GM06990 (cell line): ENCODE data around the gene THOP1.
A peak's percentile ranks its signal among the peaks of the same experiment; 100 is the strongest.

Experiments used
- DNase-seq: peaks from one replicate; pipeline ENCODE4 v3.0.0-alpha.2; 2011; ENCODE audit not compliant: insufficient read length; ENCODE audit errors: extremely low read depth
- H3K27me3 ChIP-seq: replicated peaks from 2 replicates; pipeline ENCODE4 v1.6.0; 2011; ENCODE audit warnings: low read length; ENCODE audit not compliant: control insufficient read depth, insufficient read depth
- H3K36me3 ChIP-seq: 2 replicates; pipeline ENCODE4 v1.5.1; 2011; ENCODE audit warnings: low read length; ENCODE audit not compliant: control insufficient read depth, insufficient read depth
- H3K4me3 ChIP-seq: replicated peaks from 2 replicates; pipeline ENCODE4 v1.5.1; 2011; ENCODE audit warnings: low read depth, mild to moderate bottlenecking, control low read depth, low read length
- TF ChIP-seq, protein P1 (sequence below): IDR thresholded peaks from 2 replicates; pipeline ENCODE4 v1.5.1; 2011; ENCODE audit warnings: low read length, control low read depth, mild to moderate bottlenecking, inconsistent platforms; ENCODE audit not compliant: insufficient read depth, poor library complexity, severe bottlenecking

THOP1 gene

GRCh38 chr19:2782329-2782935 is 2.9 kb upstream of the THOP1 start:
- DNase-seq: no peak
- no peaks in the 10 kb centered on the region for H3K27me3 ChIP-seq
- H3K36me3 ChIP-seq: peaks cover 1% of the 10 kb centered on the region; the same call in 1 of the 2 replicates
- TF ChIP-seq, protein P1, sequence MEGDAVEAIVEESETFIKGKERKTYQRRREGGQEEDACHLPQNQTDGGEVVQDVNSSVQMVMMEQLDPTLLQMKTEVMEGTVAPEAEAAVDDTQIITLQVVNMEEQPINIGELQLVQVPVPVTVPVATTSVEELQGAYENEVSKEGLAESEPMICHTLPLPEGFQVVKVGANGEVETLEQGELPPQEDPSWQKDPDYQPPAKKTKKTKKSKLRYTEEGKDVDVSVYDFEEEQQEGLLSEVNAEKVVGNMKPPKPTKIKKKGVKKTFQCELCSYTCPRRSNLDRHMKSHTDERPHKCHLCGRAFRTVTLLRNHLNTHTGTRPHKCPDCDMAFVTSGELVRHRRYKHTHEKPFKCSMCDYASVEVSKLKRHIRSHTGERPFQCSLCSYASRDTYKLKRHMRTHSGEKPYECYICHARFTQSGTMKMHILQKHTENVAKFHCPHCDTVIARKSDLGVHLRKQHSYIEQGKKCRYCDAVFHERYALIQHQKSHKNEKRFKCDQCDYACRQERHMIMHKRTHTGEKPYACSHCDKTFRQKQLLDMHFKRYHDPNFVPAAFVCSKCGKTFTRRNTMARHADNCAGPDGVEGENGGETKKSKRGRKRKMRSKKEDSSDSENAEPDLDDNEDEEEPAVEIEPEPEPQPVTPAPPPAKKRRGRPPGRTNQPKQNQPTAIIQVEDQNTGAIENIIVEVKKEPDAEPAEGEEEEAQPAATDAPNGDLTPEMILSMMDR: no peak
- peak overlapping the region; percentile 98 for H3K4me3 ChIP-seq

GRCh38 chr19:2782936-2783780 is 2.1 kb upstream of the THOP1 start, which contains the start of gene SGTA:
SGTA (minus strand) TSS chr19:2783273; CDS start chr19:2769068, 14,205 bp downstream.
- TF ChIP-seq, protein P1: peak; percentile 54
- peak; percentile 95 for DNase-seq
- peak within 1 kb of the TSS; percentile 98 for H3K4me3 ChIP-seq
- peaks cover 3% of the 10 kb centered on the region for H3K36me3 ChIP-seq
- H3K27me3 ChIP-seq: no peaks in the 10 kb centered on the region

- DNase-seq: no peak
- no peaks in the 10 kb centered on the region for H3K27me3 ChIP-seq
- H3K4me3 ChIP-seq: peak overlapping the region; percentile 22; the same call in 1 of the 2 replicates
- TF ChIP-seq, protein P1: no peak
- peaks cover 4% of the 10 kb centered on the region for H3K36me3 ChIP-seq
Observed at GRCh38 chr19:2783781-2784145, 1.5 kb upstream of the THOP1 start.

DNA sequence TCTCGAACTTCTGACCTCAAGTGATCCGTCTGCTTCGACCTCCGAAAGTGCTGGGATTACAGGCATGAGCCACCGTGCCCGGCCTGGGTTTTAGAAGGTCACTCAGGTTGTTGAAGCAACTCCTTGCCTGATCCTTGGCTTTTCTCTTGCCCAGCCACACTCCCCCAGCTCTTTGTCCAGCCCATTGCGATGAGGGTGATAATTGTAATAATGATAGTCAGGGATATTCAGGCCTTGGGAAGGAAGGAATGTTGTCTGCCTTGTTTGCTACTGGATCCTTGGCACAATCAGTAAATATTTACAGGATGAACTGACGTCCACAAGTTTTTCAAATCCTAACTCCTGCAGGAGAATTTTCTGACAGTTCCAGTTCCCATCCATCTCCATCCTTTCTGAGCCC is 1.8 kb downstream of the THOP1 start:
- TF ChIP-seq, protein P1: no peak

DNA sequence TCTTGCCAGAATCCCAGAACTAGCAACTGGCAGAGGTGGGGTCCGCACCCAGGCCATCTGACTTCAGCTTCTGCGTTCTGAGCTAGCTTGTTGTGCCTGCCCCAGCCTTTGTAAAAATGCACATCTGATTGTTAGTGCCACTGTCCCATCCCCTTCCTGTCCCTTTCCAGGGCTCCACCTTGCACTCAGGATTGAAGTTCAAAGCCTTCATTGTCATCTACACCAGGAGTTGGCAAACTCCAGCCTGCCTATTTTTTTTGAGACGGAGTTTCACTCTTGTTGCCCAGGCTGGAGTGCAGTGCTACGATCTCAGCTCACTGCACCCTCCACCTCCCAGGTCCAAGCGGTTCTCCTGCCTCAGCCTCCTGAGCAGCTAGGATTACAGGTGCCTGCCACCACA is 2.9 kb downstream of the THOP1 start:
- TF ChIP-seq, protein P1: no peak
- no peaks in the 10 kb centered on the region for H3K27me3 ChIP-seq
- DNase-seq: no peak
- H3K36me3 ChIP-seq: peaks cover 20% of the 10 kb centered on the region
- H3K4me3 ChIP-seq: no peak overlapping the region

More for the DNA sequence above, 1.8 kb downstream of the THOP1 start:
- H3K36me3 ChIP-seq: peaks cover 20% of the 10 kb centered on the region
- H3K27me3 ChIP-seq: no peaks in the 10 kb centered on the region
- peak overlapping the region; percentile 17 for H3K4me3 ChIP-seq
- no peak for DNase-seq
